HCT116 (cell line): ENCODE measurements around the gene GET3. TPM values are rescaled to one million over a fixed set of nuclear protein-coding genes. Genes with fewer than 3 reads are reported as not detected.

ENCODE experiments used
- ATAC-seq: fragments of 200-7000 bp; cut with Tn5 transposase; 2 replicates; pipeline ENCODE4 v1.9.1; 2020; ENCODE audit warnings: mild to moderate bottlenecking, moderate library complexity
- BruUV-seq: library from RNA; stranded (reverse); fragments of 400-500 nt; replicated peaks from 2 replicates; lab custom pipeline; 2021; lab: Mats Ljungman, UMichigan
- CTCF ChIA-PET: fragments of 300-600 bp; sonication (Branson Sonifier 250); formaldehyde crosslinking; loops from one replicate; lab custom pipeline; 2021; ENCODE audit warnings: antibody characterized with exemption; lab: Charles Lee
- POLR2A ChIA-PET: fragments of 300-600, 350-600 bp; sonication (Branson Sonifier 250); formaldehyde crosslinking; loops from one replicate; lab custom pipeline; 2021; ENCODE audit warnings: antibody characterized with exemption; lab: Charles Lee
- RAD21 ChIA-PET, 2 experiments: fragments of 300-600 bp; sonication (Branson Sonifier 250); formaldehyde crosslinking; loops; one replicate each; lab custom pipeline; 2023; ENCODE audit warnings: low total read pairs in 2 of 2; ENCODE audit not compliant: uncharacterized antibody in 2 of 2, unreplicated experiment in 2 of 2, low non-redundant PET in 1 of 2; lab: Charles Lee
- DNase-seq: peaks from one replicate; pipeline ENCODE4 v3.0.0-alpha.2; 2010; ENCODE audit warnings: low read depth, low spot score
- H2AFZ ChIP-seq: fragments of 200-600 bp; shearing (Covaris generic), sonication (generic); 2 replicates; pipeline ENCODE4 v1.6.1; 2017; ENCODE audit warnings: low read depth, mixed run types, mixed read lengths, antibody characterized with exemption, low read length; ENCODE audit not compliant: poor library complexity, severe bottlenecking
- H3K27ac ChIP-seq: 2 replicates; pipeline ENCODE4 v1.5.1; 2012; ENCODE audit warnings: low read depth, low read length
- H3K27me3 ChIP-seq: fragments of 200-600 bp; sonication (generic); 2 replicates; pipeline ENCODE4 v1.6.1; 2016; ENCODE audit warnings: mixed run types, low read length, mixed read lengths; ENCODE audit not compliant: insufficient read depth
- H3K36me3 ChIP-seq, 2 experiments: fragments of 200-500 bp in 1 of 2; fragments of 200-600 bp in 1 of 2; sonication (Bioruptor generic) in 1 of 2; sonication (generic) in 1 of 2; 2 replicates each; pipeline versions ENCODE4 v1.5.1 to v1.6.1; 2014 to 2016; ENCODE audit warnings: low read length in 2 of 2, inconsistent platforms in 1 of 2, mixed read lengths in 1 of 2, mixed run types in 1 of 2; ENCODE audit not compliant: insufficient read depth in 2 of 2, control insufficient read depth in 1 of 2
- H3K4me1 ChIP-seq, 2 experiments: fragments of 200-600 bp in 1 of 2; sonication (generic) in 1 of 2; 2 replicates each; pipeline versions ENCODE4 v1.5.1 to v1.6.1; 2012 to 2017; ENCODE audit warnings: low read length in 2 of 2, inconsistent platforms in 1 of 2, mild to moderate bottlenecking in 1 of 2, mixed read lengths in 1 of 2, mixed run types in 1 of 2, moderate library complexity in 1 of 2; ENCODE audit not compliant: insufficient read depth in 2 of 2, control insufficient read depth in 1 of 2
- H3K4me2 ChIP-seq: fragments of 200-600 bp; sonication (generic); 2 replicates; pipeline ENCODE4 v1.6.1; 2017; ENCODE audit warnings: mixed run types, low read length, mixed read lengths
- H3K4me3 ChIP-seq, 2 experiments: fragments of 200-600 bp in 1 of 2; sonication (generic) in 1 of 2; replicated peaks in 1 of 2; 2 replicates each; pipeline ENCODE4 v1.5.1; 2011 to 2016; ENCODE audit warnings: low read length in 2 of 2, control low read depth in 1 of 2, low read depth in 1 of 2, mild to moderate bottlenecking in 1 of 2, mixed read lengths in 1 of 2, mixed run types in 1 of 2
- H3K79me2 ChIP-seq: fragments of 200-600 bp; sonication (generic); 2 replicates; pipeline ENCODE4 v1.6.1; 2017; ENCODE audit warnings: mild to moderate bottlenecking, mixed run types, low read length, moderate library complexity, mixed read lengths; ENCODE audit not compliant: insufficient read depth
- H3K9ac ChIP-seq: fragments of 200-600 bp; sonication (generic); 2 replicates; pipeline ENCODE4 v1.6.1; 2016; ENCODE audit warnings: low read length, mixed read lengths
- H3K9me2 ChIP-seq: fragments of 200-600 bp; sonication (generic), shearing (Covaris generic); 2 replicates; pipeline ENCODE4 v1.6.1; 2017; ENCODE audit warnings: mixed run types, mild to moderate bottlenecking, moderate library complexity; ENCODE audit not compliant: insufficient read depth
- H3K9me3 ChIP-seq, 2 experiments: fragments of 200-500 bp in 1 of 2; fragments of 200-600 bp in 1 of 2; sonication (Bioruptor generic) in 1 of 2; sonication (generic) in 1 of 2; 2 replicates each; pipeline ENCODE4 v1.6.1; 2014 to 2017; ENCODE audit warnings: low read length in 2 of 2, mixed read lengths in 2 of 2, inconsistent platforms in 1 of 2, low read depth in 1 of 2, mild to moderate bottlenecking in 1 of 2, mixed run types in 1 of 2, moderate library complexity in 1 of 2; ENCODE audit not compliant: control insufficient read depth in 1 of 2, insufficient read depth in 1 of 2
- H4K20me1 ChIP-seq: fragments of 200-600 bp; sonication (generic), shearing (Covaris generic); 2 replicates; pipeline ENCODE4 v1.6.1; 2017; ENCODE audit warnings: mixed run types, mild to moderate bottlenecking, moderate library complexity; ENCODE audit not compliant: insufficient read depth
- CEBPB ChIP-seq: IDR thresholded peaks from 2 replicates; pipeline ENCODE4 v1.6.1; 2012; ENCODE audit warnings: low read depth
- EGR1 ChIP-seq: IDR thresholded peaks from 2 replicates; pipeline ENCODE4 v1.6.1; 2012; ENCODE audit warnings: low read depth
- ELF1 ChIP-seq: IDR thresholded peaks from 2 replicates; pipeline ENCODE4 v1.6.1; 2012; ENCODE audit warnings: low read depth, borderline replicate concordance
- EZH2phosphoT487 ChIP-seq: fragments of 200-600 bp; IDR thresholded peaks from 2 replicates; pipeline ENCODE4 v1.6.1; 2018; ENCODE audit warnings: antibody characterized with exemption, borderline replicate concordance
- FOSL1 ChIP-seq: IDR thresholded peaks from 2 replicates; pipeline ENCODE4 v1.6.1; 2012; ENCODE audit warnings: low read depth
- POLR2AphosphoS5 ChIP-seq: IDR thresholded peaks from 2 replicates; pipeline ENCODE4 v1.6.1; 2011; ENCODE audit warnings: mild to moderate bottlenecking, low read depth, low read length, moderate library complexity
- SIN3A ChIP-seq: IDR thresholded peaks from 2 replicates; pipeline ENCODE4 v1.6.1; 2012; ENCODE audit warnings: low read depth
- SRF ChIP-seq: IDR thresholded peaks from 2 replicates; pipeline ENCODE4 v1.6.1; 2012; ENCODE audit warnings: low read depth
- intact Hi-C: fragments of 100-400 bp; cut with micrococcal nuclease; formaldehyde crosslinking; loops from 2 replicates; pipeline ENCODE4 v1.10.0; 2022
- total RNA-seq: library from RNA; stranded (reverse); gene quantifications from one replicate; pipeline ENCODE4 v1.2.1, GENCODE V29; 2021; ENCODE audit not compliant: unreplicated experiment
- TF ChIP-seq, protein P1 (sequence below): IDR thresholded peaks from 2 replicates; pipeline ENCODE4 v1.6.1; 2012

Gene GET3
- total RNA-seq, 1 experiment from 2014 or later: 77.6 TPM

DNA sequence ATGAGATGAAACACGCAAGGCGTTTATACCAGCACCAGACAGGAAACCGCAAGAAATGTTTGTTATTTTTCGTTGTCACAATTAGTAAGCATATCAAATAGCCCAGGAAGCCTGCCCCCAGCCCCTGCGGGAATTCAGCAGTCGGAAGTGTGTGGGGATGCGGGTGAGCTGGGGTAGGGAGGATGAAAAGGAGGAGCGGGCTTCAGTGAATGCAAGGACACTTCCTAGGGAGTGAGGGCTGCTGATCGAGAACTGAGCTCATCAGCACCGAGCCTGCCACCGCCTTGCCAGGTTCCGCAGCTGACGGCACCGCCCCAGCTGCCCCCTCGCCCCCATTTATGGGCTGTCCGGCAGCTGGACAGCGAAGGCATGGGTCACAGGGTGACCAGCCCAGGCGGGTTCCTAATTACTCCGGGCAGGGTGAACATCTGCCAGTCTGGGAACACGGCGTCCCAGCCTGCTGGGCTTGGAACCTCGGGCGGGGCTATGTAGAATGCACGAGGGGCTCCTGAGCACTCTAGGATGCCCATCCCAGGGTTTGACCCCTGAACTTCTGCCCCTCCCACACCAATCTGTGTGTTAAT is 12.7 kb downstream of the GET3 start:
- Histone ChIP-seq H3K4me3 (no peak overlapping the region), H3K36me3 (peaks cover 3 to 22% of the 10 kb centered on the region in 2 experiments; a peak in 3 of 4 replicates), H3K27ac (no peak overlapping the region), H3K4me1 (no peaks in the 10 kb centered on the region), H4K20me1 (no peaks in the 10 kb centered on the region), H3K27me3 (no peaks in the 10 kb centered on the region), H3K9me2 (no peaks in the 10 kb centered on the region), H3K4me2 (no peak overlapping the region), H3K79me2 (no peaks in the 10 kb centered on the region), H3K9me3 (no peaks in the 10 kb centered on the region), H2AFZ (no peak overlapping the region), H3K9ac (no peak overlapping the region)
- POLR2A ChIA-PET: no interaction called here
- ATAC-seq (no peak), DNase-seq (no peak)
- CTCF ChIA-PET: no interaction called here
- RAD21 ChIA-PET: no interaction called here
- no peak for TF ChIP-seq EZH2phosphoT487
- no peak for TF ChIP-seq POLR2AphosphoS5
- TF ChIP-seq FOSL1: no peak
- no TSS peak for BruUV-seq
- intact Hi-C loops: no loop called here

DNA sequence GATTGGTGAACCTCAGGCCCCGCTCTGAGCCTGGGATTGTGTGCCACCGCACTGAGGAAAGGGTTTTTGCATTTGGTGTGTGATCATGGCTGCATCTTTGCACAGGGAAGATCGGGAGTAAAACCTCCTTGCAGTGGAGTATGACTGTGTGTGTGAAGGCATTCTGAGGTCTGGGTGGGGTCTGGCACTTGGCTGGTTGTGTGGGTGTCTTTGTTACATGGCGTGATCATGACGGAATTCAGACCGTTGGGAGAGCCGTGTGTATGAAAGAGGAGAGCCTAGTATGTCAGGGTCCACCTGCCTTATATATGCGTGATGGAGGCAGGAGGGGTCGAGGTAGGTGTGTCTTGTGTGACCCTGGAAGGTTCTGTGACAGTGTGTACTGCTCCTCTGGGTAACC is 13.6 kb downstream of the GET3 start:
- ChIA-PET RAD21 (no interaction called here), POLR2A (no interaction called here), CTCF (interaction anchor here (1.5 kb wide), 1 partner anchor 10 kb away, joined by 4 read pairs; no protein-coding TSS in a partner anchor)
- Histone ChIP-seq H3K27ac (no peak overlapping the region), H3K9me3 (no peaks in the 10 kb centered on the region), H3K36me3 (peaks cover 1 to 18% of the 10 kb centered on the region in 2 experiments; a peak in 3 of 4 replicates), H3K9me2 (no peaks in the 10 kb centered on the region), H3K9ac (no peak overlapping the region), H3K27me3 (no peaks in the 10 kb centered on the region)
- no peak for ATAC-seq
- TF ChIP-seq POLR2AphosphoS5 (no peak), SIN3A (no peak), SRF (no peak), CEBPB (no peak), ELF1 (no peak), EGR1 (no peak)
- TF ChIP-seq, protein P1, sequence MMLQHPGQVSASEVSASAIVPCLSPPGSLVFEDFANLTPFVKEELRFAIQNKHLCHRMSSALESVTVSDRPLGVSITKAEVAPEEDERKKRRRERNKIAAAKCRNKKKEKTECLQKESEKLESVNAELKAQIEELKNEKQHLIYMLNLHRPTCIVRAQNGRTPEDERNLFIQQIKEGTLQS: no peak
- TF ChIP-seq, all 23 proteins: peak for 0
- H4K20me1 ChIP-seq: no peaks in the 10 kb centered on the region
- intact Hi-C loops: no loop called here
- H3K79me2 ChIP-seq: no peaks in the 10 kb centered on the region
- H3K4me1 ChIP-seq: no peaks in the 10 kb centered on the region
- H3K4me2 ChIP-seq: no peak overlapping the region
- H2AFZ ChIP-seq: no peak overlapping the region
- no peak for DNase-seq
- BruUV-seq: no TSS peak
- H3K4me3 ChIP-seq: no peak overlapping the region
